HepG2 (cell line): ENCODE data around the gene FRAS1. TPM values are rescaled to one million over a fixed set of nuclear protein-coding genes. Genes with fewer than 3 reads are reported as not detected.
A peak's percentile ranks its signal among the peaks of the same experiment; 100 is the strongest.

Experiments used
- ARID3A ChIP-seq: IDR thresholded peaks from 2 replicates; pipeline ENCODE4 v1.6.1; 2012; ENCODE audit warnings: low read depth, low read length, improper control_type of control experiment
- ATF2 ChIP-seq: sonication (generic); formaldehyde crosslinking; IDR thresholded peaks from 2 replicates; pipeline ENCODE4 v1.4.0; 2020; ENCODE audit warnings: missing genetic modification reagents
- BCL6 ChIP-seq: IDR thresholded peaks from 2 replicates; pipeline ENCODE4 v1.6.1; 2016; ENCODE audit warnings: missing genetic modification reagents, missing compliant biosample characterization
- FOXA3 ChIP-seq: IDR thresholded peaks from 2 replicates; pipeline ENCODE4 v1.6.1; 2016; ENCODE audit warnings: missing genetic modification reagents, missing compliant biosample characterization
- HNF4G ChIP-seq, 2 experiments: sonication (generic) in 1 of 2; formaldehyde crosslinking in 1 of 2; IDR thresholded peaks; 2 replicates each; pipeline versions ENCODE4 v1.4.0 to v1.6.1; 2011 to 2020; ENCODE audit warnings: borderline replicate concordance in 2 of 2, low read depth in 2 of 2, mild to moderate bottlenecking in 2 of 2, low read length in 1 of 2, missing genetic modification reagents in 1 of 2, moderate library complexity in 1 of 2
- MIXL1 ChIP-seq: IDR thresholded peaks from 2 replicates; pipeline ENCODE4 v1.6.1; 2016
- POLR2G ChIP-seq: fragments of 200-400 bp; formaldehyde crosslinking; IDR thresholded peaks from 2 replicates; pipeline ENCODE4 v1.6.1; 2018; ENCODE audit warnings: mild to moderate bottlenecking, low read depth, low read length, moderate library complexity
- TRAFD1 ChIP-seq: sonication (generic); formaldehyde crosslinking; IDR thresholded peaks from 2 replicates; pipeline ENCODE4 v1.5.1; 2020; ENCODE audit warnings: missing genetic modification reagents, mild to moderate bottlenecking, borderline replicate concordance
- YEATS4 ChIP-seq: sonication (generic); formaldehyde crosslinking; IDR thresholded peaks from 2 replicates; pipeline ENCODE4 v1.4.0; 2020; ENCODE audit warnings: missing genetic modification reagents, borderline replicate concordance
- ZNF580 ChIP-seq: IDR thresholded peaks from 2 replicates; pipeline ENCODE4 v1.6.1; 2016; ENCODE audit warnings: low read depth, borderline replicate concordance
- ZNF777 ChIP-seq: sonication (generic); formaldehyde crosslinking; IDR thresholded peaks from 2 replicates; pipeline ENCODE4 v1.4.0; 2020; ENCODE audit warnings: missing genetic modification reagents
- polyA plus RNA-seq, 8 experiments: library from polyadenylated mRNA; depleted of rRNA in 3 of 8; stranded (reverse) in 7 of 8; unstranded in 1 of 8; fragments of >200 nt; fragmentation: Illumina TruSeq in 4 of 8; extraction: Trizol in 4 of 8; gene quantifications; 2 replicates each; pipeline versions ENCODE4 v1.2.1 to v1.2.3, GENCODE V29; 2011 to 2016; ENCODE audit warnings: low read depth in 4 of 8, missing spikeins in 1 of 8, mixed read lengths in 1 of 8; ENCODE audit not compliant: insufficient read depth in 1 of 8
- total RNA-seq, 5 experiments: library from RNA; depleted of rRNA; stranded (reverse); fragments of >200 nt; fragmentation: Illumina TruSeq; extraction: Trizol; gene quantifications; 2 replicates each; pipeline ENCODE4 v1.2.3, GENCODE V29; 2016; ENCODE audit warnings: low read depth in 1 of 5

FRAS1 gene
- total and polyA plus RNA-seq, 2 of the 13 experiments (the other 11 are each of a cell fraction or from before 2014, with no cell fraction given), result 22.5 to 31.6 TPM

GRCh38 chr4:78136109-78137081 lies 79.3 kb downstream of the FRAS1 start (continued):
- TF ChIP-seq TRAFD1 (CRISPR knock-in tag), result no peak
- TF ChIP-seq BCL6, result peak; percentile 54
- TF ChIP-seq ZNF580 (CRISPR knock-in tag), result no peak
- TF ChIP-seq POLR2G, result peak; percentile 36; the same call in 1 of the 2 replicates
- no peak; the same call in 1 of the 2 replicates for TF ChIP-seq FOXA3 (CRISPR knock-in tag)
- no peak for TF ChIP-seq YEATS4
- 0 out of 2 replicates have a peak, but pooled peaks have one; percentile 29 for TF ChIP-seq ATF2 (CRISPR knock-in tag)
- TF ChIP-seq ZNF777 (CRISPR knock-in tag), result no peak
- TF ChIP-seq HNF4G (IDR thresholded peaks at IDR 0.05; ENCODE audit: borderline replicate concordance, low read depth, low read length), result peak; percentile 11; the same call in 1 of the 2 replicates
- TF ChIP-seq HNF4G (CRISPR knock-in tag; IDR thresholded peaks at IDR 0.05; ENCODE audit: borderline replicate concordance, low read depth), result no peak
- TF ChIP-seq ARID3A, result peak; percentile 69
- peak; percentile 82 for TF ChIP-seq MIXL1 (CRISPR knock-in tag)
